HTR-8/SVneo (cell line): Measurements from ENCODE around the gene RPS6KA2.
"Not testable (repeated sequence)": the region's sequence is repeated elsewhere in the genome, so short reads cannot be mapped to it uniquely, and the experiment has no call there.

Experiments
- DNase-seq: peaks from one replicate; pipeline ENCODE4 v3.0.0; 2011; ENCODE audit warnings: low spot score, mixed read lengths; ENCODE audit not compliant: insufficient read length
- FAIRE-seq: peaks from 2 replicates; lab custom pipeline; 2011; peaks lifted over from hg19 to GRCh38; lab: Jason Lieb, UNC

RPS6KA2 gene

DNA sequence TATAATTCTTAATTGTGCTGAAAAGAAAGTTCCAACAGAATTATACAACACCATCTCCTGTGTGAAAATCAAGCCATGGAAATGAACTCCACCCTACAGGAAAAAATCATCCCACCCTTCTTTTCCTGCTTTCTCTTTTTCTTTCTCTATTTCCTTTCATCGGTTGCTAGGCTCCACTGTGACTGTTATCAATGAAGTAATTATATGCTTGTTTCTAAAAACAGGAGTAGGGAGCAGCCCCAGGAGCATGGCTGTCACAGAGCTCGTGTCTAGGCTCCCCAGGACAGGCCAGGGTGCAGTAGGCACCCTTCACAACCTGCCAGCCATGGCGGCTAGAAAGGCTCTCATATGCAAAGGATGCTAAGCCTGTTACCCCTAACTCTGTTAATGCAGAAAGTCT lies 257.3 kb downstream of the RPS6KA2 start:
- DNase-seq: no peak
- FAIRE-seq: no peak

DNA sequence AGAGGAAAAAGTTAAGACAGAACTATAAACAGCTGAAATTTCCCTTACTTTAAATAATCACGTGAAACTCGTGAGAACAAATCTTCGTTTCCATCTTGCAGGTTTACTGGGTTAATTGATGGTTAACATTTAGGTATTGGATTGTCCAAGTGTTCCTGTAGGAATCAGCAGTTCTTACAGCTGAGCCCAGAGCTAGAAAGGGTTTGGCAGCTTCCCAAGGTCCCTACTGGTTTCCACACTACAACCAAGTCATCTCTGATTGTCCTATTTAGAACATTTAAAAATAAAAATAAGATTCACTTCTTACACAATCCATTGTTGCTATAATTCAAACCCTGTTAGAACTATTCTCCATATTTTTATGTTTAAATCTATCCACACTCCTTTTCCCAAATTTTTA lies 260.1 kb downstream of the RPS6KA2 start:
- no peak for FAIRE-seq
- DNase-seq: no peak

DNA sequence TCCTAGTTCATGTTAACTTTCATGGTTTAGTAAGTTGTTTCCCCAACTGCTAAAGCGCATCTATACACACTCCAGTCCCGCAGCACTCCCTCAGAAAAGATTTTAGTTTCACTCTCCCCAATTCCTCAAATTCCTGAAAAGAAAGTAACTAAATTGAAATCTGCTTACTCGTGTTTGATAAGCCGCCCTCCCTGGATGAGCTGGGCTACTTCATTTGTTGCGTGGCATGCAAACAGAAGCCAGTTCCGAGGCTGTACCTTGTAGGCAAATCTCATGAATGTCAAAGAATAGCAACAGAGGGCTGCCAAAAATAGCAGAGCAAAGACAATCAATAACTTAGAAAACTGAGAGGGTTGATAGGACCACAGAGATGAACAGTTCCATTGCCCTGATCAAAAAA lies 261.2 kb downstream of the RPS6KA2 start:
- FAIRE-seq (no peak), DNase-seq (no peak)

DNA sequence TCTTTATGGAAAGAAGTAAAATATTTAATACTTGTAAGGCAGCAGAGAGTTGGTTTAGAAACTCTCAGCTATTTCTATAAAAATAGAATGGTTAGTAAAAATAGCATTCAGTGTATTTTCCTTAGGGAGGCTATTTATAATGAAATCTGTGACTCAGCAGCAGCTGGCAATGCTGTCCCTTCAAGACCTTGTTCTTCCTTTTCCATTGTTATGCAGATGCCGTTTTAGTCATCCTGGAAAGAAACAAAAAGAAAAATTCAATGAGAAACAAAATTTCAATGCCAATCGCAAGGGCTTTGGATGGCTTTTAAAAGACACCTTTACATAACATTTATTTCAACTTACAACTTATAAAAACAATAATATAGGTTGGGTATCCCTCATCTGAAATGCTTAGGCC lies 261.8 kb downstream of the RPS6KA2 start:
- FAIRE-seq: no peak

DNA sequence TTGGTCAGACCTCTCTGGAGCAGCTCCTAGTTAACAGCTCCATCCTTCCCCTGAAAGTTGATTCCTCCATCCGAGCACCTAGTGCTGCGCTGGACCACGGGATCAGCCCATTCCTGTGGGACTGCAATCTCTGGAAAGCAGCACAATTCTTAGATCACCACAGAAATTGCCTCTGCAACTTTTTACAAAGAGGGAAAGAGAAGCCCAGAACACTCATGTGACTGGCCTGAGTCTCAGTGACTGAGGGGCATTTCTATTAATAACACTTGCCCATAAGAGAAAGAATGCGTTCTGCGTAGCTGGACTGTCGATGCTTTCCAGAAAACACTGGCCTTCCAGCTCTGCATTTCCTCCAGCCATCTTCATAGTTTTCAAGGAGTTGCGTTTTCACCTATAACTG lies 262.6 kb downstream of the RPS6KA2 start:
- FAIRE-seq: no peak
- DNase-seq: no peak

More for the DNA sequence above, 261.8 kb downstream of the RPS6KA2 start:
- DNase-seq: no peak

- FAIRE-seq, DNase-seq: not testable (repeated sequence)
These were observed 264.6 kb downstream of the RPS6KA2 start for GRCh38 chr6:166362427-166362826.

DNA sequence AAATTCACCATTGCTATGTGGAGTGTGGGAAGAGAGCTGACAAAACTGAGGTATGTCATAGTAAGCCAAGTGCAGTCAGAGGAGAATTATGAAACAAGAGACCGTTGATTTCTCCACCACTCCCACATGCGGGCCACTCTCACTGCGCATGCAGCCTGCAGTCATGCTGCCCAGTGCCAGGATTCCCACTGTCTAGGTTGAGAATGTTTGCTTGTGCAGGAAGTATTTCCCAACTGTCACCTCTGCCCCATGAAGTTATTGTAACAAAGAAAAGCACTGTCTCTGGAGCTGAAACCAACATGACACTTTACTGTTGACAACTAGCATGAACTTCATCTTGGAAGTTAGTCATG lies 266.0 kb downstream of the RPS6KA2 start:
- FAIRE-seq (no peak), DNase-seq (no peak)

- FAIRE-seq: no peak
- DNase-seq: no peak
These were observed 266.6 kb downstream of the RPS6KA2 start for GRCh38 chr6:166360243-166361076.
